Spinal cord (tissue), 10 donors: ENCODE data around the gene MORN1. TPM values are rescaled to one million over a fixed set of nuclear protein-coding genes. Genes with fewer than 3 reads are reported as not detected.
"Not testable (repeated sequence)": the region's sequence is repeated elsewhere in the genome, so short reads cannot be mapped to it uniquely, and the experiment has no call there.

Experiments
- DNase-seq, 6 donors: peaks; one replicate each; pipeline versions ENCODE4 v3.0.0 to v3.0.0-alpha.2; 2013 to 2015; ENCODE audit warnings: low spot score in 6 of 6, low read depth in 4 of 6
- H3K27ac ChIP-seq: one replicate; pipeline ENCODE4 v1.5.1; 2013; ENCODE audit warnings: low read depth, low read length, control low read depth
- H3K27me3 ChIP-seq: one replicate; pipeline ENCODE4 v1.6.1; 2013; ENCODE audit warnings: low read length; ENCODE audit not compliant: control insufficient read depth, insufficient read depth
- H3K36me3 ChIP-seq: one replicate; pipeline ENCODE4 v1.6.1; 2013; ENCODE audit warnings: low read length; ENCODE audit not compliant: control insufficient read depth, insufficient read depth
- H3K4me1 ChIP-seq: one replicate; pipeline ENCODE4 v1.6.1; 2013; ENCODE audit warnings: low read length; ENCODE audit not compliant: control insufficient read depth, insufficient read depth
- H3K4me3 ChIP-seq: one replicate; pipeline ENCODE4 v1.5.1; 2013; ENCODE audit warnings: low read depth, low read length, control low read depth
- H3K9me3 ChIP-seq: one replicate; pipeline ENCODE4 v1.6.1; 2013; ENCODE audit warnings: low read length; ENCODE audit not compliant: control insufficient read depth, insufficient read depth
- WGBS: methylation state at CpG from one replicate; pipeline ENCODE4 v1.1.5; 2013; ENCODE audit warnings: missing lambda C conversion rate; ENCODE audit not compliant: insufficient coverage; 5-methylcytosine and 5-hydroxymethylcytosine counted together
- polyA plus RNA-seq, 2 donors: library from polyadenylated mRNA; unstranded; fragments of 120-200 nt; gene quantifications; one replicate each; pipeline ENCODE4 v1.2.1, GENCODE V29; 2013; ENCODE audit not compliant: insufficient read length in 2 of 2
- total RNA-seq, 2 donors: library from RNA; depleted of rRNA in 1 of 2; stranded (reverse); fragments of 120-200 nt in 1 of 2; fragments of >200 nt in 1 of 2; gene quantifications; one replicate each; pipeline versions ENCODE4 v1.2.3 to v1.2.4, GENCODE V29; 2013 to 2014
- donor health status: healthy.

MORN1 gene
- total and polyA plus RNA-seq, 4 donors, result 8.4 to 17.5 (median 12.8) TPM

DNA sequence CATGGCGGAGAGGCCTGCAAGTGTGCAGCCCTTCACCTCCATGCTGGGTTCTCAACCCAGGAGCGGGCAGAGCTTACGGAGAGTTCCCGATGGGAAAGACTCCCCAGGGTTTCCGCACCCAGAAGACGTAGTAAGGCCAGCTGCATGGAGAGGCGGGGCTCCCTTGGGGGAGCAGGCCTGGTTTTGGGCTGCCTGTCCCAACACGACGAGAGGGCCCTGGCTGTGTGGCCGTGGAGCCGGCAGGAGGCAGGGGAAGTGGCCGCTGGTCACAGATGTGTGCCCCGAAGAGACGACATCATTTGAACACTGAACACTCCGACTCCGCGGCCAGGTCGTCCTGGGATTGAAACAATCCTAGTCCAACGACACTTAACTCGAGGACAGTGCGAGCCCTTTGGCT lies 57.0 kb downstream of the MORN1 start:
- peaks cover 27% of the 10 kb centered on the region for H3K4me1 ChIP-seq
- 83% methylated on average over 17 of the region's 21 CpGs for WGBS
- H3K36me3 ChIP-seq, result peaks cover 33% of the 10 kb centered on the region
- H3K27me3 ChIP-seq, result no peaks in the 10 kb centered on the region
- no peak for DNase-seq
- H3K27ac ChIP-seq, result no peak overlapping the region
- no peaks in the 10 kb centered on the region for H3K9me3 ChIP-seq
- no peak overlapping the region for H3K4me3 ChIP-seq

- H3K4me1 ChIP-seq, result peaks cover 42% of the 10 kb centered on the region
- H3K4me3 ChIP-seq, DNase-seq, H3K9me3 ChIP-seq, H3K27me3 ChIP-seq: not testable (repeated sequence)
- 89% methylated on average over 12 of the region's 33 CpGs for WGBS
- H3K27ac ChIP-seq, result peak overlapping the region; percentile 78
- peaks cover 27% of the 10 kb centered on the region for H3K36me3 ChIP-seq
These were observed 59.8 kb downstream of the MORN1 start for GRCh38 chr1:2331580-2331979.

- Histone ChIP-seq H3K4me3 (no peak overlapping the region), H3K27ac (peak overlapping the region; percentile 78), H3K36me3 (peaks cover 24% of the 10 kb centered on the region), H3K4me1 (peaks cover 39% of the 10 kb centered on the region), H3K9me3 (no peaks in the 10 kb centered on the region), H3K27me3 (no peaks in the 10 kb centered on the region)
- no peak for DNase-seq
- 62% methylated on average over 11 of the region's 11 CpGs for WGBS
These were observed 60.2 kb downstream of the MORN1 start for GRCh38 chr1:2331200-2331544.

DNA sequence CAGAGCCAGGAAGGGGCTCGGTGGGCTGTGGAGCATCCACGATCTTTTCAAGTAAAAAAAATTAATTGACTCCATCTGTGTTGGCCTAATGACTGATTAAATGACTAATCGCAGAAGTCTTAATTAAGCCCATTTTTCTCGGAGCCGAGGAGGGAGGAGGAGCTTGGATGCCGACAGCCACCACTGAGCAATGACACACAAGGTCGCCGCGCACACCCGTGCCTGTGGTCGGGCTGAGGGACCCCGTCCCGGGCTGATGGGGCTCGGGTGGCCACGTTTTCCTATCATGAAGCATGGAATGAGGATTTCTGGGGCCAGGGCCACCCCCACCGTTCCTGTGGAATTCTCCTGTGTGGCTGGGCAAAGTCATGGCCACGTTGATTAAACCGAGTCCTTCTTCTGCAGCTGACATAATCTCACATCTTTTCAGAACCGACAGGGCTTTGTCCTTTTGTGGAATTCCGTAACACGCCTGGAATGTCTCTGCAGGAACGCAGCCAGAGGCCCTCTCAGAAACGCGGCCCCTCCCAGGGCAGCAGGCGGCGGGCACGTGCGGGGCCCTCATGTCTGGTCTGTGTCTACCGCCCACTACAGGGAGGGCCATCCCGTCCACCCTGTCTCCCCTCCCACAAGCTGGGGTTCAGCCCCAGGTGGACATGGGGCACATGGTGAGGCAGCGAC lies 60.7 kb downstream of the MORN1 start:
- peaks cover 39% of the 10 kb centered on the region for H3K4me1 ChIP-seq
- H3K9me3 ChIP-seq, result no peaks in the 10 kb centered on the region
- 27% methylated on average over 30 of the region's 31 CpGs for WGBS
- H3K27ac ChIP-seq, result peak overlapping the region; percentile 78
- peak in 2 of 6 donors; percentile 73 to 75 for DNase-seq
- no peak overlapping the region for H3K4me3 ChIP-seq
- peaks cover 22% of the 10 kb centered on the region for H3K36me3 ChIP-seq
- H3K27me3 ChIP-seq, result no peaks in the 10 kb centered on the region

DNA sequence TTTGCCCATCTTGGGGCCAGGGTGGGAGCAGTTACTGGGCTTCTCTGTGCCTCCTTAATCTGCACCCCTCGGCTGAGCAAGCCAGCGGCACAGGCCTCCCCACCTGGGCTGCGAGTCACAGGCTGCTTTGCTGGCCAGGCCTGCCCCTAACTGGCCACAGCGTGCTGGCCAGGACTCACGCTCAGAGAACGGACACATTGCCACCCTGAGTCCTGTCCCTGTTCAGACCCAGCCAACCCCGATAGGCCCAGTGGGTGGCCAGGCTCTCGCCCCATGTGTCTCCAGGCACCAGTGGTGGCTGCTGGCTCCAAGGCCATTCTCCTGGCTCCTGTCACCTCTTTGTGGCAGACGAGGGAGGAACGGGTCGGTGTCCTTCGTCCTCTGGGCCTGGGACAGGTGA lies 61.3 kb downstream of the MORN1 start:
- Histone ChIP-seq H3K27me3 (no peaks in the 10 kb centered on the region), H3K4me3 (no peak overlapping the region), H3K4me1 (peaks cover 39% of the 10 kb centered on the region), H3K9me3 (no peaks in the 10 kb centered on the region), H3K36me3 (peaks cover 20% of the 10 kb centered on the region), H3K27ac (peak overlapping the region; percentile 78)
- no peak for DNase-seq
- 85% methylated on average over 12 of the region's 12 CpGs for whole genome bisulfite sequencing

GRCh38 chr1:2328676-2329455 lies 62.5 kb downstream of the MORN1 start:
- Histone ChIP-seq H3K27ac (no peak overlapping the region), H3K4me3 (no peak overlapping the region), H3K4me1 (peaks cover 47% of the 10 kb centered on the region), H3K27me3 (peaks cover 3% of the 10 kb centered on the region), H3K9me3 (no peaks in the 10 kb centered on the region), H3K36me3 (peaks cover 16% of the 10 kb centered on the region)
- WGBS, result 86% methylated on average over 24 of the region's 24 CpGs
- no peak for DNase-seq

- Histone ChIP-seq H3K36me3 (peaks cover 8% of the 10 kb centered on the region), H3K9me3 (no peaks in the 10 kb centered on the region), H3K4me3 (no peak overlapping the region), H3K4me1 (peaks cover 57% of the 10 kb centered on the region), H3K27ac (no peak overlapping the region), H3K27me3 (peaks cover 3% of the 10 kb centered on the region)
- no peak for DNase-seq
- WGBS, result 75% methylated on average over 21 of the region's 22 CpGs
These were observed 63.5 kb downstream of the MORN1 start for GRCh38 chr1:2327841-2328240.

- peaks cover 64% of the 10 kb centered on the region for H3K4me1 ChIP-seq
- H3K36me3 ChIP-seq, H3K27me3 ChIP-seq, H3K4me3 ChIP-seq, DNase-seq, H3K27ac ChIP-seq, H3K9me3 ChIP-seq: not testable (repeated sequence)
- WGBS, result 90% methylated on average over 2 of the region's 2 CpGs
These were observed 64.2 kb downstream of the MORN1 start for GRCh38 chr1:2327162-2327561.

DNA sequence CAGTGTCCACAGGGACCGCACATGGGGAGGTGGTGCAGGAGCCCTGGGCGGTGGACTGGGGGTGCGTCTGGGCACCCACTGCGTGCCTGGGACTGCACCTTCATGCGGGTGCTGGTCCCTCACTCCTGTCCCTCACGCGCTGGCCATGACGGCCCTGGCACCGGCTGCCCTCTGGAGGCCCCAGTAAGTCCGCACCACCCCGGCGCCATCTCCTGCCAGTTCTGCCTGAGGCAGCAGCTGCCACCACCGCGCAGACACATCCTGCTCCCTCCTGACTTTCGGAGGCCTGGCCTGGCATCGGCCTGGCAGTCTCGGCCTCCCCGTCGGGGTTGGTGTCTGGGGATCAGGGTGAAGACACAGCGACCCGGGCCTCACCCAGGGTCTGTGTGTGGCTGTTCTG lies 64.8 kb downstream of the MORN1 start:
- H3K36me3 ChIP-seq, result peaks cover 4% of the 10 kb centered on the region
- H3K4me3 ChIP-seq, result no peak overlapping the region
- 71% methylated on average over 17 of the region's 21 CpGs for WGBS
- H3K9me3 ChIP-seq, result no peaks in the 10 kb centered on the region
- DNase-seq, result no peak
- no peak overlapping the region for H3K27ac ChIP-seq
- peaks cover 3% of the 10 kb centered on the region for H3K27me3 ChIP-seq
- H3K4me1 ChIP-seq, result peaks cover 70% of the 10 kb centered on the region
